ENCODE results near the gene SLC15A1.

The SLC15A1 gene

GRCh38 chr13:98657506-98658085 lies 94.9 kb downstream of the SLC15A1 start:
- no peaks in the 10 kb centered on the region for H3K27me3 ChIP-seq (ENCODE audit: low read length)
- no peaks in the 10 kb centered on the region for H4K20me1 ChIP-seq (ENCODE audit: low read depth, low read length)
- no peak overlapping the region for H2AFZ ChIP-seq (ENCODE audit: low read depth, low read length, severe bottlenecking)
- H3K27ac ChIP-seq (ENCODE audit: low read depth, low read length): no peak overlapping the region
- no peaks in the 10 kb centered on the region for H3K79me2 ChIP-seq (ENCODE audit: insufficient read depth, low read length)
- H3K4me3 ChIP-seq (ENCODE audit: insufficient read depth, low read length, poor library complexity, severe bottlenecking): no peak overlapping the region
- H3K9me3 ChIP-seq (ENCODE audit: insufficient read depth, low read length): no peaks in the 10 kb centered on the region
- no peak overlapping the region for H3K4me2 ChIP-seq (ENCODE audit: low read depth, low read length, poor library complexity, severe bottlenecking)
- no peak for TF ChIP-seq EZH2phosphoT487 (conservative IDR thresholded peaks at IDR 0.05; ENCODE audit: low read length)
- TF ChIP-seq, protein P1, sequence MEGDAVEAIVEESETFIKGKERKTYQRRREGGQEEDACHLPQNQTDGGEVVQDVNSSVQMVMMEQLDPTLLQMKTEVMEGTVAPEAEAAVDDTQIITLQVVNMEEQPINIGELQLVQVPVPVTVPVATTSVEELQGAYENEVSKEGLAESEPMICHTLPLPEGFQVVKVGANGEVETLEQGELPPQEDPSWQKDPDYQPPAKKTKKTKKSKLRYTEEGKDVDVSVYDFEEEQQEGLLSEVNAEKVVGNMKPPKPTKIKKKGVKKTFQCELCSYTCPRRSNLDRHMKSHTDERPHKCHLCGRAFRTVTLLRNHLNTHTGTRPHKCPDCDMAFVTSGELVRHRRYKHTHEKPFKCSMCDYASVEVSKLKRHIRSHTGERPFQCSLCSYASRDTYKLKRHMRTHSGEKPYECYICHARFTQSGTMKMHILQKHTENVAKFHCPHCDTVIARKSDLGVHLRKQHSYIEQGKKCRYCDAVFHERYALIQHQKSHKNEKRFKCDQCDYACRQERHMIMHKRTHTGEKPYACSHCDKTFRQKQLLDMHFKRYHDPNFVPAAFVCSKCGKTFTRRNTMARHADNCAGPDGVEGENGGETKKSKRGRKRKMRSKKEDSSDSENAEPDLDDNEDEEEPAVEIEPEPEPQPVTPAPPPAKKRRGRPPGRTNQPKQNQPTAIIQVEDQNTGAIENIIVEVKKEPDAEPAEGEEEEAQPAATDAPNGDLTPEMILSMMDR (IDR thresholded peaks at IDR 0.05; ENCODE audit: insufficient read depth, low read length, poor library complexity, severe bottlenecking): no peak
- no peaks in the 10 kb centered on the region for H3F3A ChIP-seq (ENCODE audit: insufficient read depth)
- no peaks in the 10 kb centered on the region for H3K36me3 ChIP-seq (ENCODE audit: low read length)
- H3K9me2 ChIP-seq (replicated peaks; ENCODE audit: insufficient read depth, low read length): no peaks in the 10 kb centered on the region
- no peak overlapping the region for H3K9ac ChIP-seq (ENCODE audit: low read length)

DNA sequence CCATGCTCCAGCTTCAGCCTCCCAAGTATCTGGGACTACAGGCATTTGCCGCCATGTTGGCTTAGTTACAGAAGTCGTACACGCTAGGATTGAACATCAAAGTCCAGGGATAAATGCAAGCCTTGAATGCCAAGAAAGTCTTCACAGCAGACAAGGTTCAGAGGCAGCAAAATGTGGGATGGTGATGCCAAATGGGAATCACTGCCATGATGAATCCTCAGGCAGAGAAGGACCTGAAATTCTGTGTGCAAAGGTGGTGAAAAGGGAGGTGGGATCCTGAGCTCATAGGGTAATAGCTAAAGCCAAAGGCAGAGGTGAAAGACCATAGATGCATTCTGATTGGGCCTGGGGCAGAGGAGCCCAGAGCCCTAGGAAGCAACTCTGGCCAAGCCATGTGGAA lies 96.2 kb downstream of the SLC15A1 start:
- Histone ChIP-seq H3K36me3 (ENCODE audit: low read length) (no peaks in the 10 kb centered on the region), H3K9me2 (replicated peaks; ENCODE audit: insufficient read depth, low read length) (no peaks in the 10 kb centered on the region), H3K9ac (ENCODE audit: low read length) (no peak overlapping the region), H3F3A (ENCODE audit: insufficient read depth) (no peaks in the 10 kb centered on the region), H2AFZ (ENCODE audit: low read depth, low read length, severe bottlenecking) (no peak overlapping the region), H3K9me3 (ENCODE audit: insufficient read depth, low read length) (no peaks in the 10 kb centered on the region), H3K79me2 (ENCODE audit: insufficient read depth, low read length) (no peaks in the 10 kb centered on the region), H3K27ac (ENCODE audit: low read depth, low read length) (no peak overlapping the region), H4K20me1 (ENCODE audit: low read depth, low read length) (no peaks in the 10 kb centered on the region), H3K4me2 (ENCODE audit: low read depth, low read length, poor library complexity, severe bottlenecking) (no peak overlapping the region), H3K4me3 (ENCODE audit: insufficient read depth, low read length, poor library complexity, severe bottlenecking) (no peak overlapping the region), H3K27me3 (ENCODE audit: low read length) (no peaks in the 10 kb centered on the region)
- TF ChIP-seq, protein P1 (IDR thresholded peaks at IDR 0.05; ENCODE audit: insufficient read depth, low read length, poor library complexity, severe bottlenecking): no peak
- no peak for TF ChIP-seq EZH2phosphoT487 (conservative IDR thresholded peaks at IDR 0.05; ENCODE audit: low read length)

DNA sequence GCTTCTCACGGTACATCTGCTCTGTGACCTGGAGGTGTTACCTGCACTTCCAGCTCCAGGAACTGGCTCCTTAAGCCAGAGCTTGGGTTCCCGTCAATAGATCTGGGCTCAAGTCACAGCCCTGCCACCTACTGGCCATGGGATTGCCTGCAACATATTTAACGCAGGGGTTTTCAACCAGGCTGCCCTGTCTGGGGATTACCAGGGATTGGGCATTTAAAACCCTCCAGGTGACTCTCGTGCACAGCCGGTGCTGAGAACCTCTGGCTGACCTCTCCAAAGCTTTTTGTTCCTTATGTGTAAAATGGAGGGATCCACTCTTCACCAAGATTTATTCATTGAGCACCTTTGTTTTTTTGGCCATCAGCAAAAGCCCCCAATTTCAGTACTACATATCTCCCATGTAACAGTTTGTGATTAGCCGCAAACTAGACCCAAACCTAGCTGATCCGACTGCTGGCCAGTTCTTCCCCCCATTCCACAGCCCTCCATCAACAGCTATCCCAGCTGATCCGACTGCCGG lies 98.9 kb downstream of the SLC15A1 start:
- Histone ChIP-seq H3K9me3 (ENCODE audit: insufficient read depth, low read length) (no peaks in the 10 kb centered on the region), H3K27me3 (ENCODE audit: low read length) (no peaks in the 10 kb centered on the region), H3K9me2 (replicated peaks; ENCODE audit: insufficient read depth, low read length) (no peaks in the 10 kb centered on the region), H3F3A (ENCODE audit: insufficient read depth) (no peaks in the 10 kb centered on the region), H3K79me2 (ENCODE audit: insufficient read depth, low read length) (no peaks in the 10 kb centered on the region), H3K36me3 (ENCODE audit: low read length) (no peaks in the 10 kb centered on the region), H2AFZ (ENCODE audit: low read depth, low read length, severe bottlenecking) (no peak overlapping the region), H3K4me2 (ENCODE audit: low read depth, low read length, poor library complexity, severe bottlenecking) (no peak overlapping the region), H4K20me1 (ENCODE audit: low read depth, low read length) (no peaks in the 10 kb centered on the region), H3K27ac (ENCODE audit: low read depth, low read length) (no peak overlapping the region), H3K9ac (ENCODE audit: low read length) (no peak overlapping the region), H3K4me3 (ENCODE audit: insufficient read depth, low read length, poor library complexity, severe bottlenecking) (no peak overlapping the region)
- TF ChIP-seq, protein P1 (IDR thresholded peaks at IDR 0.05; ENCODE audit: insufficient read depth, low read length, poor library complexity, severe bottlenecking): peak; percentile 82
- TF ChIP-seq EZH2phosphoT487 (conservative IDR thresholded peaks at IDR 0.05; ENCODE audit: low read length): no peak
